Fibroblast of pulmonary artery (primary cell): ENCODE data around the gene SIRT6.

Source experiments
- DNase-seq: peaks from one replicate; pipeline ENCODE4 v3.0.0-alpha.2; 2010; ENCODE audit warnings: low read depth
- H3K4me3 ChIP-seq: replicated peaks from 2 replicates; pipeline ENCODE4 v1.5.1; 2011; ENCODE audit warnings: low read depth, mild to moderate bottlenecking, control low read depth, low read length, moderate library complexity
- TF ChIP-seq, protein P1 (sequence below): IDR thresholded peaks from 2 replicates; pipeline ENCODE4 v1.5.1; 2011; ENCODE audit warnings: mild to moderate bottlenecking, control low read depth, low read length, inconsistent platforms; ENCODE audit errors: missing control alignments

SIRT6 gene

DNA sequence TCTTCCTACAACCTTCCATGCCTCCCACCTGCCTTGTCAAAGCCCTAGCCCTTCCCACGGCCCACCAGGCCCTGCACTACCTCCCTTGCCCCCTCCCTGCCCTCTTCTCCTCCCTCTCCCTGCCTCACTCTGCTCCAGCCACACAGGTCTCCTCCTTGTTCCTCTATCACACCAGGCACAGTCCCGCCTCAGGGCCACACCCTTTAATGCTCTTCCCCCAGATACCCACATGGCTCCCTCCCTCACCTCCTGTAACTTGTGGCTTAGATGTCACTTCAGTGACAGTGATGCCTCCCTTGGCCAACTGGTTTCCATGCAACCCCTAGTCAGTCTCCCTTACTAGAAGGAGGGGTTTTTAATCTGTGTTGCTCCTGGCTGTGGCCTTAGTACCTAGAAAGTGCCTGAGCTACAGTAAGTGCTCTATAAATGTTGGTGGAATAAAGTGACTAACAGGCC, 1.3 kb downstream of the SIRT6 start:
- no peak for DNase-seq
- H3K4me3 ChIP-seq, result peak overlapping the region; percentile 96
- TF ChIP-seq, protein P1, sequence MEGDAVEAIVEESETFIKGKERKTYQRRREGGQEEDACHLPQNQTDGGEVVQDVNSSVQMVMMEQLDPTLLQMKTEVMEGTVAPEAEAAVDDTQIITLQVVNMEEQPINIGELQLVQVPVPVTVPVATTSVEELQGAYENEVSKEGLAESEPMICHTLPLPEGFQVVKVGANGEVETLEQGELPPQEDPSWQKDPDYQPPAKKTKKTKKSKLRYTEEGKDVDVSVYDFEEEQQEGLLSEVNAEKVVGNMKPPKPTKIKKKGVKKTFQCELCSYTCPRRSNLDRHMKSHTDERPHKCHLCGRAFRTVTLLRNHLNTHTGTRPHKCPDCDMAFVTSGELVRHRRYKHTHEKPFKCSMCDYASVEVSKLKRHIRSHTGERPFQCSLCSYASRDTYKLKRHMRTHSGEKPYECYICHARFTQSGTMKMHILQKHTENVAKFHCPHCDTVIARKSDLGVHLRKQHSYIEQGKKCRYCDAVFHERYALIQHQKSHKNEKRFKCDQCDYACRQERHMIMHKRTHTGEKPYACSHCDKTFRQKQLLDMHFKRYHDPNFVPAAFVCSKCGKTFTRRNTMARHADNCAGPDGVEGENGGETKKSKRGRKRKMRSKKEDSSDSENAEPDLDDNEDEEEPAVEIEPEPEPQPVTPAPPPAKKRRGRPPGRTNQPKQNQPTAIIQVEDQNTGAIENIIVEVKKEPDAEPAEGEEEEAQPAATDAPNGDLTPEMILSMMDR, result no peak

DNA sequence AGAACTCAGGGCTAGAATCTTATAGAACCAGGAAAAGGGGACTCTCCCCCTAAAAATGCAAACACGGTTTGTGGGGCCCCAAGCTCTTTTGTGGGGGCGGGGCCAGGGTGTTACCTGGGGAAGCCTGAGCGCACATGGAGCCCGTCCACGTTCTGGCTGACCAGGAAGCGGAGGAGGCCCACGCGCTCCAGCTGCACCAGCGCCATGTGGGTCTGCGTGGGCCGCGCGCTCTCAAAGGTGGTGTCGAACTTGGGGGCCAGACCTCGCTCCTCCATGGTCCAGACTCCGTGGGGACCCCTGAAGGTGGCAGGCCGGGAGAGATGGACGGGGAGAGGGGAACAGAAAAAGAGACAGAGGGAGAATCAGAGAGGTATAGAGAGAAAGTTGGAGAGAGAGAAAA, 3.4 kb downstream of the SIRT6 start:
- no peak overlapping the region for H3K4me3 ChIP-seq
- TF ChIP-seq, protein P1, result no peak
- no peak for DNase-seq

DNA sequence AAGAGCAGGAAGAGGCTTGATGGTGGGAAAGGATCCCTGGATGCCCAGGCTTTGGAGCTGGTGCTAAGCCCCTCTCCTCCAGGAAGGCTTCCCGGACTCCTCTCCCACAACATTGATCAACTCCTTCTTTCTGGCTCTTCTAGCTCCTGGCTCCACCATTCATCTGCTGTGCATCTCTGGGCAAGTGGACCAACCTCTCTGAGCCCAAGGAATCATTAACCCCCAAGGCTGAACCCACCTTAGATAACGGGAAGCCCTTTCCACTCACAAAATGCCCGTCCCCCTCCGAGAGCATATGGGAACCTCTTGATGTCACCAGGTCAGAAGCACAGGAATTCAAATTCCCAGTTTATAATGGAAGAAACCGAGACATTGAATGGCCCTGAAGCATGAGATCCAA, 5.2 kb downstream of the SIRT6 start:
- DNase-seq, result no peak
- H3K4me3 ChIP-seq, result no peak overlapping the region
- TF ChIP-seq, protein P1, result no peak

DNA sequence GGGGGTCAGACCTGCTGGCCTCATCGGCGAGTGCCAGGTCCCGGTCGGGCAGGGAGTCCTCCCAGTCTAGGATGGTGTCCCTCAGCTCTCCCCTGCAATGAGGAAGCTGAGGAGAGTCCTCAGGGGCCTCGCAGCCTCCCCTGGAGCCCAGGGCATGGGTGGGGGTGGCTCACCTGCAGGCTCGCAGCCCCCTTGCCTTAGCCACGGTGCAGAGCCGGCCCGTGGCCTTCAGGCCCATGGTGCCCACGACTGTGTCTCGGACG, 6.8 kb downstream of the SIRT6 start:
- no peak for DNase-seq
- no peak overlapping the region for H3K4me3 ChIP-seq
- TF ChIP-seq, protein P1, result no peak

DNA sequence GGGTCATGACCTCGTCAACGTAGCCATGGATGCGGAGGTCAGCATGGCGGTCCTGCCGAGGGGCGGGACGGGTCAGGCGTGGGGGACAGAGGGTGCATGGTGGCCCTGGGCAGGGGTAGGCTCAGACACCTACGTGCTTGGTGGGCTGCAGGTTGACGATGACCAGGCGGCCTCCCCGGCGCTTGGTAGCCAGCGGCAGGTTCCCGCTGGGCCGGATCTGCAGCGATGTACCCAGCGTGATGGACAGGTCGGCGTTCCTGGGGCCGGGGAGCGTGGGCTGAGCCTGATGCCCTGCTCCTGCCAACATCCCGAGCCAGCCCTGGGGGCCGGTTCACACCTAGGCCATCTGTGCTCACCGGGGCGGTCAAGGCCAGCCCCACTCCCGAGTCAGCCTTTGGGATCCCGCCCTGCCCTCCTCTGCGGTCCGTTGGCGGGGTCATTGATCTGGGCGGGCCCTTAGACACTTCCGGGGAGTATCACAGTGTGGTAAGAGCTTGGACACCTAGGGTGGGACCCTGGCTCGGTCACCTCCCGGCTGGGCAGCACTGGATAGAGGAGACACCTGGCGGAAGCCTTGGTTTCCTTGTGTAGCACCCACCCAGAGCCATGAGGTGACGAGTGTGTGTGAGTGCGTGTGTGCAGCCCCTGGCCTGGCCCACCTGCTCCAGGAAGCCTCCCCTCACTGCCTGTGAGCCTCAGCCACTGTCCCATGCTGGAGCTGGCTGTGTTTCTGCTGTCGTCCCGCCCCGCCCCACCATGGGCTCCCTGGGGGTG, 7.3 kb downstream of the SIRT6 start:
- TF ChIP-seq, protein P1, result no peak
- DNase-seq, result no peak
- no peak overlapping the region for H3K4me3 ChIP-seq

DNA sequence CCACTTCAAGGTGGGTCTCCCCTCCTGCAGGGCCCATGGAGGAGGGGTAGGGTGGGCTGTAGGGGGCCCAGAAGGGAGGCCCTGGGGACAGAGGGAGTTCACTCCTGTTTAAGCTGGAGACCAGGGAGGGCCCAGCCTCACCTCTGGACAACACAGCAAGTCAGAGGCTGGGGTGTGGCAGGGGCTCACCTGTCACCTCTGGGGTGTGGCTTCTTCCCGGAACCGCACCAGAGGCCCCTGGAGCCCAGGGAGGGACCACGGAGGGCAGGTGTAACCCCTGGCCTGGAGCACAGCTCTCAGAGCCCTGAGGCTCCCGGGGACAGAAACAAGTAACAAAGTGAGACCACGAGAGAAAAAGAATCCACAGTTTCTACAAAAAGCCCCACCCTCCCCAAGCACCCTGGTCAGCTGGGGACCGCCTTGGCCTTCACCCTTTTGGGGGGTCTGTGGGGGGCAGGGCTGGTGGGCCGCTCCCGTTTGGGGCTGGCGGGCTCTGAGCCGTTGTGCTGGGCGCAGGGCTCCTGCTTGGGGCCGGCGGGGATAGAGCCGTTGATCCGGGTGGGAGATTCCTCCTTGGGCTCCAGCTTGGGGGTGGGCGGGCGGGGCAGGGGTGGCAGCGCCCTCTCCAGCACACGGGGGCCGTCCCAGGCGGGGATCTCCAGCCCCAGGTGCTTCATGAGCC, 8.0 kb downstream of the SIRT6 start:
- no peak overlapping the region for H3K4me3 ChIP-seq
- TF ChIP-seq, protein P1, result no peak
- DNase-seq, result no peak
